DND-41 (cell line): ENCODE measurements around the gene PITX1.

Experiments used
- ATAC-seq: fragments of 200-7000 bp; cut with Tn5 transposase; 3 replicates; pipeline ENCODE4 v1.9.1; 2021; ENCODE audit warnings: low read depth; ENCODE audit not compliant: insufficient read depth
- DNase-seq: peaks from one replicate; pipeline ENCODE4 v3.0.0-alpha.2; 2020
- H2AFZ ChIP-seq: 2 replicates; pipeline ENCODE4 v1.6.0; 2012; ENCODE audit warnings: low read depth, low read length
- H3K27ac ChIP-seq: 2 replicates; pipeline ENCODE4 v1.5.1; 2012; ENCODE audit warnings: low read length, inconsistent platforms
- H3K27me3 ChIP-seq: fragments of 200-600 bp; sonication (generic); 2 replicates; pipeline ENCODE4 v1.6.0; 2012; ENCODE audit warnings: low read length, mild to moderate bottlenecking, inconsistent platforms; ENCODE audit not compliant: insufficient read depth, poor library complexity
- H3K36me3 ChIP-seq: 2 replicates; pipeline ENCODE4 v1.5.1; 2012; ENCODE audit warnings: low read length, inconsistent platforms; ENCODE audit not compliant: insufficient read depth
- H3K4me1 ChIP-seq: 2 replicates; pipeline ENCODE4 v1.5.1; 2012; ENCODE audit warnings: mild to moderate bottlenecking, low read length; ENCODE audit not compliant: insufficient read depth
- H3K4me2 ChIP-seq: 2 replicates; pipeline ENCODE4 v1.6.0; 2012; ENCODE audit warnings: mild to moderate bottlenecking, moderate library complexity, low read length, inconsistent platforms; ENCODE audit not compliant: insufficient read depth
- H3K4me3 ChIP-seq, 2 experiments: fragments of 200-600 bp in 1 of 2; shearing (Covaris generic) in 1 of 2; 2 replicates each; pipeline ENCODE4 v1.5.1; 2012 to 2016; ENCODE audit warnings: inconsistent platforms in 2 of 2, low read length in 2 of 2, mild to moderate bottlenecking in 2 of 2, low read depth in 1 of 2, moderate library complexity in 1 of 2
- H3K79me2 ChIP-seq: 2 replicates; pipeline ENCODE4 v1.6.0; 2012; ENCODE audit warnings: low read length, inconsistent platforms; ENCODE audit not compliant: insufficient read depth
- H3K9ac ChIP-seq: 2 replicates; pipeline ENCODE4 v1.6.0; 2012; ENCODE audit warnings: low read depth, mild to moderate bottlenecking, inconsistent platforms, low read length, moderate library complexity
- H3K9me3 ChIP-seq: 2 replicates; pipeline ENCODE4 v1.5.1; 2012; ENCODE audit warnings: low read length, moderate library complexity, mild to moderate bottlenecking, inconsistent platforms; ENCODE audit not compliant: insufficient read depth, severe bottlenecking
- H4K20me1 ChIP-seq: 2 replicates; pipeline ENCODE4 v1.6.0; 2012; ENCODE audit warnings: low read length; ENCODE audit not compliant: insufficient read depth
- CTCF ChIP-seq: IDR thresholded peaks from 2 replicates; pipeline ENCODE4 v1.5.1; 2012; ENCODE audit warnings: borderline replicate concordance, low read length, moderate library complexity, mild to moderate bottlenecking; ENCODE audit not compliant: poor library complexity, severe bottlenecking; ENCODE audit errors: extremely low read depth
- EZH2 ChIP-seq: IDR thresholded peaks from 3 replicates; pipeline ENCODE4 v1.6.1; 2012; ENCODE audit warnings: borderline replicate concordance, low read depth, mild to moderate bottlenecking, moderate library complexity, low read length, inconsistent platforms; ENCODE audit not compliant: severe bottlenecking

The PITX1 gene

GRCh38 chr5:135055396-135055795 is 21.4 kb upstream of the PITX1 start:
- no peak overlapping the region for H2AFZ ChIP-seq
- H3K9ac ChIP-seq, result no peak overlapping the region
- H3K36me3 ChIP-seq, result no peaks in the 10 kb centered on the region
- no peaks in the 10 kb centered on the region for H3K79me2 ChIP-seq
- H3K4me1 ChIP-seq, result peaks cover 6% of the 10 kb centered on the region
- H3K9me3 ChIP-seq, result no peaks in the 10 kb centered on the region
- no peak overlapping the region for H3K27ac ChIP-seq
- ATAC-seq (no peak), DNase-seq (no peak)
- no peak overlapping the region for H3K4me2 ChIP-seq
- no peak overlapping the region for H3K4me3 ChIP-seq
- no peaks in the 10 kb centered on the region for H3K27me3 ChIP-seq
- TF ChIP-seq EZH2 (no peak), CTCF (no peak)
- no peaks in the 10 kb centered on the region for H4K20me1 ChIP-seq

DNA sequence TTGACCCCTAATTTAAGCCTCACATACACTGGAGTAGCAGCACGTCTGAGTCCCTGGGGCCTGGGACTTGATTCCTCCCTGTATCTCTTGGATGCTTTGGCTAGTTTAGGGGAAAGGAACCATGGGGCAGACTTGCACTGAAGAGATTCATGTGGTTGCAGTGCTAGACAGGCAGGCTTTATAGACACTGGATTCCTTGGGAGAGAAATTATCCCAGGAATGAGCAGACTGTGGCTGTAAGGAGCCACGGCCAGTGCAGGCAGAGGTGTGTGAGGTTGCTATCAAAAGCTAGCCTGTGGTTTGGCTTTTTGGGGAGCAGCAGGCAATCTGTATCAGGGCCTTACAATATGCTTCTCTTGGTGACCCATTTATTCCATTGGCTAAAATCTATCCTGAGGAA is 20.5 kb upstream of the PITX1 start:
- Histone ChIP-seq H3K9me3 (no peaks in the 10 kb centered on the region), H3K9ac (no peak overlapping the region), H3K27ac (no peak overlapping the region), H3K27me3 (no peaks in the 10 kb centered on the region), H3K79me2 (no peaks in the 10 kb centered on the region), H3K36me3 (no peaks in the 10 kb centered on the region), H3K4me3 (no peak overlapping the region), H4K20me1 (no peaks in the 10 kb centered on the region), H2AFZ (no peak overlapping the region), H3K4me1 (peaks cover 6% of the 10 kb centered on the region), H3K4me2 (no peak overlapping the region)
- no peak for TF ChIP-seq EZH2
- no peak for TF ChIP-seq CTCF
- ATAC-seq, result no peak
- DNase-seq, result no peak

- Histone ChIP-seq H2AFZ (no peak overlapping the region), H3K36me3 (no peaks in the 10 kb centered on the region), H3K27me3 (no peaks in the 10 kb centered on the region), H3K9me3 (no peaks in the 10 kb centered on the region), H3K4me3 (no peak overlapping the region), H3K9ac (no peak overlapping the region), H4K20me1 (no peaks in the 10 kb centered on the region), H3K4me1 (peaks cover 6% of the 10 kb centered on the region), H3K27ac (no peak overlapping the region), H3K4me2 (no peak overlapping the region), H3K79me2 (no peaks in the 10 kb centered on the region)
- ATAC-seq (no peak), DNase-seq (no peak)
- TF ChIP-seq EZH2 (no peak), CTCF (no peak)
Observed at GRCh38 chr5:135053989-135054388, 20.0 kb upstream of the PITX1 start.

DNA sequence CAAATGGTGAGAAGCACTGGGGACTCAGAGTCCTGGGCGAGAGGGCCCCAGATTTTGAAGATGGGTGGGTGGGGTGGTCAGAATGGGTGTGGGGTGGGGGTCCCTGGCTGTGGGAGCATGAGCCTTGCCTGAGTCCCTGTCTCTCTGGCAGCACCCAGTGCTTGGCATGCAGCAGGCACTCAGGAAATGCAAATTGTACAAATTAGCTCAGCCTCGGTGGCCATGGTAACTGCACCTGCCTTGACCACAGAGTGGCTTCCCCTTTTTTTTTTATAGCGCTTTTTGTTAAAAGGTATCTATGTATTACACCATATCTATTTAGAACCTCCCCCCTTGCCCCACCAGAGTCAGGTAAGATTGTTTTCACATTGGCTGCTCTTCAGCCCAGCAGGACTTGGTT is 19.2 kb upstream of the PITX1 start:
- Histone ChIP-seq H3K27ac (no peak overlapping the region), H3K4me1 (peaks cover 6% of the 10 kb centered on the region), H4K20me1 (no peaks in the 10 kb centered on the region), H3K36me3 (no peaks in the 10 kb centered on the region), H3K4me3 (no peak overlapping the region), H2AFZ (no peak overlapping the region), H3K9me3 (no peaks in the 10 kb centered on the region), H3K27me3 (no peaks in the 10 kb centered on the region), H3K79me2 (no peaks in the 10 kb centered on the region), H3K9ac (no peak overlapping the region), H3K4me2 (no peak overlapping the region)
- TF ChIP-seq EZH2 (no peak), CTCF (no peak)
- DNase-seq (peak; percentile 38), ATAC-seq (peak; percentile 74)
